Measurements from ENCODE around the gene C16orf78.

Gene C16orf78, protein sequence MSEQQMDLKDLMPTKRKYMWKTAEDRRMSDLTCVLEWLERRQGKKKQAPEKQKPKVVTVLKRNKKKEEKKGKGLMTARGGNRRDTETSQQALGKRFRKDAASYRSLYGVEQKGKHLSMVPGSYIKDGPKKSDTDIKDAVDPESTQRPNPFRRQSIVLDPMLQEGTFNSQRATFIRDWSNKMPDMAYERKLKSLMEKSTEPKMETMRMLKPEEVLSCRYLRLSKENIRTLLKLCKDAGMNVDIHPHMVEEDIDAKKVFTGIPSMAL

DNA sequence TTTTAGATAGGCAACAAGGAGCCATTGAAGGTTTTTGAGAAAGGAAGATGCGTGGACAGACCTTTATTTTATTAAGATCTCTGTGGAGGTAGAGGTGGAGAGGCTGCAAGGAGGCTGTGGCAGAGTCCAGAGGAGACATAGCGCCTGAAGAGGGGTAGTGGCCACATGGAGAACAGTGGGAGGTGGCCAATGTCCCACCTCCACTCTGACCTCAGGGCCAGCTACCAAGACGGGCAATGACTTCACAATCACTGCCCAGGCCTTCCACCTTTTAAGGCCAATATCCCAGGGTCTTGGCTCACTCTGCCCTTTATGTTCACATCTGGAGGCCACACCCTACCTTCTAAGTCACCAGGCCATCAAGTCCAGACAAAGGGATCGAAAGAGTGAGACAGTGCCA is at the start of gene C16orf78:
TSS of gene C16orf78 (plus strand) at position 301 of the 400 bp plus-strand sequence. CDS start 136 bp downstream, outside the sequence.
- no peak for DNase-seq

DNA sequence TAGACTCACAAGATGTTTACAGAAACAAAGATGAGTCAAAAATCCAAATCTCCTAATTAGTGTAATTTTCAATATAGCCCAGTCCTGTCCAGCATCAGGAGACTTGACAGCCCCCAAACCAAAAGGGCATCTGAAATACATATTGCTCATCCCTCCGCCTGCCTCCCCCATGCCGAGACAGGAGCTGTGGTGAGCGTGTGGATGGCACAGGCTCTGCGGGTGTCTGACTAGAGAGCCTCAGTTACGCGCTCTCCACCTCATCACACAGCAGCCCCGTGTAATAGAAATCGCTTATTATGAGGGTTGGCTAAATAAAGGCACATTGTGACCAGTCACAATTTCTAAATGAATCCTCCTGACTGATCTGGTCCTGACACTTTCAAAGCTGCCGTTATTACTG is 48.9 kb upstream of the C16orf78 start:
- no peak for DNase-seq

DNA sequence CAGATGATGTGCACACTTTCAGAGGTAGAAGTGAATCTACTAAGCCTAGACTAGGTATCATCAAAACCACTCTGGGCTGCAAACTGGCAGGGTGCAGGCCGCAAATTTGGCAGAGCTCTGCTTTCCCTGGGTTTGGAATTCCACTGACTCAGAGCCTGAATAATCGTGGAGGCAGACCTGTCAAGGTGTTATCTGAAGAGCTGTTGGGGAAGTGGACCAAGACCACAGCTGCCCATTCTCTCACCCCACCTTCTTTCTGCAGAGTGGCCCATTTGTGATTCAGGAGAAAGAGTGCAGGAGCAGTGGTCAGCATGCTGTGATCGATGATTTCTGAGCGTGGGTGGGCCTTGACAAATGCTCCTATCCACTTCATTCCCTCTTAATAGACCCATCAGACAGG is 46.1 kb upstream of the C16orf78 start:
- no peak for DNase-seq

DNA sequence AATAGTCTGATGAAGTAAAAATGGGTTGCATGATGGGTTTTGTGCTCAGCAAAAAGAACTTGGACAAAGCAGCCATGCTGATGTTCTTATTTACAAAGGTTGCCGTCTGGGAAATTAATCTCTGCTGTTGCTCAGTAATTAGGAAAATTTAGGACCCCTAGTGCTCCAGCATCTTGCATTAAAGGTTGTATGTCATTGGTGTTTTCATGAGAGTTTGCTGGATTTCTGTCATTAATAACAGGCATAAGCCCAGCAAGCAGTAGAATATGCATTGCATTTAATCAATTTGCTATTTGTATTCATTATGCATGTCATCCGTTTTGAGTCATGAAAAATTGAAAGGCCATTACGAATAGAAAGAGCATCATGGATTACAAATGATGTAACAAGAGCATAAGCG is 45.3 kb upstream of the C16orf78 start:
- DNase-seq = no peak

DNA sequence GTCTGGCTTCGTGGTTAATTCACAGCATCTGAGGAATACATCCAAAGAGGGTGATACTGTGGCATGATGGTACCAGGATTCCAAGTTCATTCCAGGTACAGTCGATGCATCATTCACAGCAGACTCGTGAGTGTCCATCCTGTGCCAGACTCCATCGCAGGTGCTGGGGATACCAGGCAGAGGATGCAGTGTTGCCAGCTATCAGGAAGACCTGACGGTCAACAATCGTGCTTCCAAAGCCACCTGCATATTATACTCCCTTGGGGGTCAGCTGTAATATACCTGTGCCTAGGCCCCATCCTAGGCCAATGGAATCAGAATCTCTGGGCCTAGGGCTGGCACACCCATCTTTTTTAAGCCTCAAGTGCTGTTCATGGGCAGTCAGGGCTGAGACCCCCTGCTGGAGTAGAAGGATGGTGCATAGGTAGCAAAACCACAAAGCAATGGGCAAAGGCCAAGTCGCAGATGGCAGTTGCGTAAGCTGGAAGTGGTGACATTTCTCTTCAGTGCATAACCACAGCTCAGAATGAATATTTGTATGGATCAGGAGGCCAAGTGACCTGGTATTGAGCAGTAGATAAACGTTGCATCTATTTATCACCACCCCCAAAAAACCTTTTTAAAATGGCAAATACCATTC is 42.9 kb upstream of the C16orf78 start:
- no peak for DNase-seq

DNA sequence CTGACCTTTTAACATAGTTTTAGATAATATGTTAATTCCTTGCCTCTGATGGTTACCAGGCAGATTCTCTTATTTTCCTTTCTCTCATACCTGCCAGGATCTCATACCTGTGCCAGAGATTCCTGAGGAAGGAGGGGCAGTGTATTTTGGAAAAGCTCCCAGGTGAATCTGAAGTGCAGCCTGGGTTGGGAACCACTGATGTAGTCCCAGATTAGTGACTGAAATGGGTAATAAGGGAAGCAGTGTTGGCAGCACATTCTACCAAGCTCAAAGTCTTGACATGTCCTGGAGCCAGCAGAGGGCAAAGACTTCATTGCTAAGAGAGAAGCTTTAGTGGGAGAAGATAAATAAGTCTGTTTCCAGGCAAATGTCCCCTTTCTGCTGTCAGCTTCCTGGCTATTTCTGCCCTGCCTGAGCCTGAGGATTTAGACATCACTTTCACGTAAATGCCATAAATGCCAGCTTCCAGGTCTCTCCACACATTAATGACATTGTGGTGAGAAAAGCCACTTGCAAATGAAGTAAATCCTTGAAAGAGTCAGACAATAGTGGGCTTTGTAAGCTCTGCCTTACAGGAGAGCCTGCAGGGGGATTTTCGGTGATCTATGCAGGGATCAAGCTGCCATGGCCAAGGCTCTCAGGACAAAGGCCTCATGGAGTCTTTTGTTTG is 40.9 kb upstream of the C16orf78 start:
- no peak for DNase-seq

DNA sequence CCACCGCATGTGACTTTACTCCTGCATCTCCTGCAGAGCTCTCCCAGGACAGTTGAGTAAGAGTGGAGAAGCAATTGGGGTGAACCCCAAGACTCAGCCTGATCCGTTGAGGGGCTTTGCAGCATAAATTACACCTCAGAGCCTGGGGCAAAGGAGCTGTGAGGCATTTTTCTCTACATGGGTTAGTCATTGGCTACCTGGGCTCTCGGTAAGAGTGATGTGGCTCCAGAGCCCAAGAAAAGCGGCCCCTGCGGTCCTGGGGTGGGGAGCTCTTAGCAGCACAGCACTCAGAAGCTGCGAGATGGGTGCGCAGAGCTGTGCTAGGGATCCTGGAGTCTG is 40.4 kb upstream of the C16orf78 start:
- no peak for DNase-seq

DNA sequence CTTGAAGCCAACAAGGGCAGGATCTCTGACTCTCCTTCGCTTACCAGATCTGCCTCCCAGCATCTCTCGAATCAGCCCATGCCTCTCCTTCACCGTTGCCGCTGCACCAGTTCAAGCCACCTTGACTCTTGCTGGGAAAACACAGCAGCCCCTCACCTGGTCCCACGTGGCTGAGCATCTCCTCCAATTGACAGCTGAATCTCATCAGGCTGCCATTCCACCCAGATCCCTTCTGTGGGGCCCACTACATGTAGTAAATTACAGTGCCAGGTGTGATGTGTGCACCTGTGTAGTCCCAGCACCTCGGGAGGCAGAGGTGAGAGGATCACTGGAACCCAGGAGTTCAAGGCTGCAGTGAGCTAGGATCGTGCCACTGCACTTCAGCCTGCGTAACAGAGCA is 37.8 kb upstream of the C16orf78 start:
- DNase-seq = no peak

DNA sequence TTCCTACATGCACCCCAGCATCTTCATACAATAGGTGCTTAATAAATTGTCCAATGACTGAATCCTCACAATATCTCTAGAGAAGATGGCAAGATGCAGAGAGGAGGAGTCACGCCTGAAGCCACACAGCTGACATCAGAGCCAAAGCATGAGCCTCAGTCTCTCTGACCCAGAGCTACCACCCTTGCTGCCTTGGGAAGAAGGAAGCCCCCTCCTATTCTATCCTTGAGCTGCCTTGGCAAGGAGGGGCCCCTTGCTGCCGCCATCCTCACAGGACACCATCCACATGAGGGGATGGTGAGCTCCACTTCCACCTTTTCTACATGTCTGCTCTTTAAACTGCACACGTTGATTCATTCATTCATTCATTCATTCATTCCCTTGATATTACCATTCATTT is 37.0 kb upstream of the C16orf78 start:
- DNase-seq = no peak

DNA sequence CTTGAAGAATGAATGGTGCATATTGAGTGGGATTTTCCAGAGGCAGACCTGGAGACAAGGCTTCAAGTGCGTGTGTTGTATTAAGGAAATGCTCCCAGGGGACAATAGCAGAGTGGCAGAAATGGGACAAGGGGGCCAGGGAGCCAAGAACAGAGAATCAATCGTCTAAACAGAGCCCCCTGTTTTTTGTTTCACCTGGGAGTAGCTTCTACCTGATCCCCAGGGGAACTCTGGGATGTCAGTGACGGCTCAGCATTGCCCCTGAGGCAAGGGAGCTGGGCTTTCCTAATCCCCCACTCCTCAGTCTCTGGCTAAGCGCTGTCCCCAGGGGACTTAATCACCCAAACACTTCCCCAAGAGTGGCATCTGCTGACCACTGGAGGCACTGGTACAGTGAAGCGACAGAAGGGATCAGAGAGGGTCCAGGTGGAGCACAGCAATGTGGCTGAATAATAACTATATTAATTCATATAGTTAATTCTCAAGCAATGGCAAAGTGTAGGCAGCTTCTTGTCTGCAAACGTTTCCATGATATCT is 35.7 kb upstream of the C16orf78 start:
- no peak for DNase-seq

DNA sequence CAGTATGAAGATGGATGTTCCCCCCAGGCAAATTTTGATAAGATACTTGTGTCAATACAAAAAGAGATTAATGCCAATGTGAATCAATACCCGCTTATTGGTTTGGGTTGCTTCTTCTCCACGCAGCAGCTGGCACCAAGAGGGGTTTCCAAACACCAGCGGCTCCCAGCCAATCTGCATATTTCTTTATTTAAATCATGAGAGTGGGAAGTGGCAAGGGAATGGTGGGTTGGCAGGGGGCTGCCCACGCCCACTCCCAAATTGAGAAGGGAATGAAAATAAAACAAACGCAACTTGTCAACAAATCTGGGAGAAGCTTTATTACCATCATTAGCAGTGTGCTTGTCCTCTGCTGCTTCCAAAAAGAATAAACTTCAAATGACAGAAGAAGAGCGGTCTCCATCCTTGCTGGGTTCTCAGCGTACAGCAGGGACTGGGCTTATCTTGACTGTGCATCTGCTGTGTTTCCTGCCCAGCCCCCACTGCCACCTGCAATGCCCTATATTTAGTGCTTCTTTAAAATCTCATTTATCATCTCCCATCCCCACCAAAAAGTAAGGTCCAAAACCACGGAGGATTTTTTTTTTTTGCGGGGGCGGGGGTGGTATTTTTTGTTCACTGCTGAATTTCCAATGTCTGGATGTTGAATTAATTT is 34.9 kb upstream of the C16orf78 start:
- no peak for DNase-seq

DNA sequence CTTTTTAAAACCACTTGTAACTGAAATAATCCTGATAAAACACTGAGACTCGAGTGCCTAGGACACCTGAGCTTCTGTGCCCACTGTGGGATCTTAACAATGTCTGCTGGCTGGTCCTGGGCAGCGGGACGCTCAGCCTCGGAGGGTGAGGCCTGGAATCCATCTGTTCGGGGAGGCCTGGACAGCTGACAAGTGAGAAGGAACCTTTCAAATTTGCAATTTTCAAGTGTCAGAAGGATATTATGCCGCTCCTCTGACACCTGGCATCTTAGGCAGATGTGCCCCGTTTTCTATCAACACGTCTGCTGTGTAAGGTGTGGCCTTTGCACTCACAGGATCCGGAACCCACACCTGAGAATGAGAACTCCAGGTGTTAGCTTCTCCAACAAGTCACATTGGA is 33.1 kb upstream of the C16orf78 start:
- no peak for DNase-seq

DNA sequence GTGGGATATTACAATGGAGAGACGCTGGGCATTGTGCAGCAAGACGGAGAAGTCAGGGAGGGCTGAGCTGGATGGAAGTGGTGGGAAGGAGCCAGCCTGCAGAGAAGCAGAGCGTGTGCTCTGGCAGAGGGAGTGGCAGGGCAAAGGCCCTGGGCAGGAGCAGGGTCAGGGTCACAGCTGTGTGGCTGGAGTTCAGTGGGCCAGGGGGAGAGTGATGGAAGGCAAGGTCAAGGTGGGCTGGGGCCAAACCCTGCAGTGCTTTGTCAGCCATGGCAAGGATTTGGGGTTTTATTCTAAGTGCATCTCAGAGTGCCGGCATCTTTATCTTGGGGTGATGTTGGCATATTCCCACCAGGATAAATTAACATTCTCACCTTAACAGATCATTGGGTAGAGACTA is 31.9 kb upstream of the C16orf78 start:
- DNase-seq = no peak

DNA sequence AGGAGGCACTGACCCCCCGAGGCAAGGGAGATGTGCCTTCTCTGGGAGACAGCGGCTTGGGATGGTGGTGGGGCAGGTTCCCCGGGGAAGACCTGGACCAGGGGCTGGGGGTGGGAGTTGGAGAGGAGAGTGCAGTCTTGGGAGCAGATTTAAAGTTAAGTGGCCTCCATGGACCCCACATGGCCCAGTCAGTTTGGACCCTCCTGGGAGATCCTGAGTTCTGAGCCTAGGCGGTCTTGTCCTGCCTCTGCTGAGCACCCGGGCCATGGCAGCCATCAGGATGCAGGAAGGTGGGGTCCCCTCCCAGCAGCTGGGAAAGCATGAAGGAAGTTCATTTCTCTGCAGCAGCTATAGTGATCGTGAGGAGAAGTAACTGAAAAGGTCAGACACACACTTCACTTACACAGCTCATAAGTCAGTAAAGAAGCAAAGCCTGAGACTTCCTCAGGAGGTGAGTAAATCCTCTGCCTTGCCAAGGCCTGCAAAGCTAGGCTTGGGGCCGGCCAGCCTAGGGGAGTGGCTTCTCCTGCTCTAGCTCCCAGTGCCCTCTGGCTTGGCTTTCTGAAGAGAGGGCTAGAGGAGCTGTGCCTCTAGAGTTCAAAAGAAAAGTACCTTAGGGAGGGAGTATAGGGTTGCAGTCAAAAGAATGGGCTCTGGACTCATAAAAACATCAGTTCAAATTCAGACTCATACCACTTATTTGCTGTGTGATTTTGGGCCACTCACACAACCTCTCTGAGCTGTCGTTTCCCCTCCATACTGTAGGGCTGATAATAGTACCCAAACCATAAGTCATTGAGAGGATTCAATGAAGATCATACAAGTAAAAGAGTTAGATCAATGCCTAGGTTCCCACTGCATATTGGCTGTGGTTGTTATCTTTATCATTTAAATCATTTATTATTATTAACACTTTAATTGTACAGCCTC is 31.0 kb upstream of the C16orf78 start:
- DNase-seq = no peak

DNA sequence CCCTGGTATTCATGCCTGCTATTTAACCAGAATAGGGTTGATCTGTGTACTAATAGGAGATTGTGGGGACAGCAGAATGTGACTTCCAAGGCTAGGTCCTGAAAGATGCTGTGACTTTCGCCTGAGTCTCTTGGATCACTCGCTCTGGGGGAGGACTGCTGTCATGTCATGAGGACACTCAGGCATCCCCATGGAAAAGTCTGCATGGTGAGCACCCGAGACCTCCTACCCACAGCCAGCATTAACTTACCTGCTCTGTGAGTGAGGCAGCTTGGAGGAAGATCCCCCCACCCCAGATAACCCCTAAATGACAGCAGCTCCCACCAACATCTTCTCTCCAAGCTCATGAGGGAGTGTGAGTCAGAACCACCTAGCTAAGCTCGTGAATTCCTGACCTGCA is 30.3 kb upstream of the C16orf78 start:
- no peak for DNase-seq

DNA sequence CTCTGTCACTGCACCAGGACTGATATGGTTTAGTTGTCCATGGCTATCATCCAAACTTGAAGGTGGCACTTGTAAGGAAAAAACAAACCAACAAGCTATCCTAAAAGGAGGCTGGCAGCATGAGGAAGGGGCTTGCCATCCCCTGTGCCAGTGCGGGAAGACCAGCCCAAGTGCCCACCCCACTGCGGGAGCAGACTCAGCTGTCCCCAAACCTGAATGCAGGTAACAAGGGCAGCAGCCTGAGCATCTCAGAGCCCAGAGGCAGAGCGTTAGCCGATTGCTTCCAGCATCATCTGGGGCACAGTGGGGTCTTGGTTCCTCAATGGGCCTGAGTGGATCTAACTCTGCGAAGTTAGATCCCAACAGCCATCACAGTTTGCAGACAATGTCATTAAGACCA is 29.2 kb upstream of the C16orf78 start:
- no peak for DNase-seq

DNA sequence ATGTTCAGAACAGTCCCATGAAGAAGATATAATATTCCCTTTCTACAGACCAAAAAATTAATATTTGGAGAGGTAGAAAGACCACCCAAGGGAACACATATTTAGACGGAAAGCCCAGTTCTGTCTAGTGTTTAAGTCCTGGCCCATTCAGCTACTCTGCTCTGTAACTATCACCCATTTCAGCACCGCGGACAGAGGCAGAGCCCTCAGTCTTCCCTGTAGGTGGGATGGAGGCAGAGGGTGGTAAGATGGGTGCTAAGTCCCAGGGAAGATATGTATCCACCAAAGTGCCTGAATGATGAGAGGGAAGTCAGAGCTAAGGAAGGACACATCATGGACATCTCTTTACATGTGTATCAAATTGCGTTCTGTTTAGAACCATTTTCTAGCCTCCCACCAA is 27.8 kb upstream of the C16orf78 start:
- DNase-seq = no peak

DNA sequence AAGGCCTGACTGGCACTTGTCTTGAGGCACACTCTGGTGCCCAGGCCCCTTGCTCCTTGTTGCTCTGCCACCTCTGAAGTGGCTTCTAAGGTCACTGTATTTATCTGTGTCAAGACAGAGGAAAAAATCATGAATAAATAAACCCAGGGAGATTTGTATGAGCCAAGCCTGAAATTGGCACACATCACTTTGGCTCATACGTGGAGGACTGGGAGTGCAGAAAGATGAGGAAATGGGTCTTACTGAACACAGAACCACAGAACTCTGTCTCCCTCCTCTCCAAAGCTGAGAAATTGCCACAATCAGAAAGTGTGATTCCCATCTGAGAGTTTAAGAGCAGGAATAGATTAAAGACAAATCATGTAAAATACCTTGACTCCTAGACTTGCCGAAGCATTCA is 27.1 kb upstream of the C16orf78 start:
- DNase-seq = no peak

DNA sequence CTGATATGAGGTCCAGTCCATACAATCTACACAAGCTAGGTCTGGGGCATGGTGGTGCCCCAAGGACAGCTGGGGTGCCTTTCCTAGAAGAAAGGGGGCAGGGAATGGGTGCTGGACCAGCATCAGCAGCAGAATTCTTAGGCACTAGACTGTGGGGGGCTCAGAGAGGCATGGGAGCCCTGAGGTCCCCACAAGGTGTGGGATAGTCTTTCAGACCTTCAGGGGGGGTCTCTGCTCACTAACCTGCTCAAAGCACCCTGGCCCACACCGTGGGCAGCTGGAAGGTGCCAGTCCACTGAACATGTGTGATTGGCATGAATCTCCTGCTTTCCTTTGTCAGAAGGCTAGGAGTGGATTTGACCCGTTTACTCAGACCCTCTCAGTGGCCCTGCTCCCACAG is 26.1 kb upstream of the C16orf78 start:
- DNase-seq = no peak

DNA sequence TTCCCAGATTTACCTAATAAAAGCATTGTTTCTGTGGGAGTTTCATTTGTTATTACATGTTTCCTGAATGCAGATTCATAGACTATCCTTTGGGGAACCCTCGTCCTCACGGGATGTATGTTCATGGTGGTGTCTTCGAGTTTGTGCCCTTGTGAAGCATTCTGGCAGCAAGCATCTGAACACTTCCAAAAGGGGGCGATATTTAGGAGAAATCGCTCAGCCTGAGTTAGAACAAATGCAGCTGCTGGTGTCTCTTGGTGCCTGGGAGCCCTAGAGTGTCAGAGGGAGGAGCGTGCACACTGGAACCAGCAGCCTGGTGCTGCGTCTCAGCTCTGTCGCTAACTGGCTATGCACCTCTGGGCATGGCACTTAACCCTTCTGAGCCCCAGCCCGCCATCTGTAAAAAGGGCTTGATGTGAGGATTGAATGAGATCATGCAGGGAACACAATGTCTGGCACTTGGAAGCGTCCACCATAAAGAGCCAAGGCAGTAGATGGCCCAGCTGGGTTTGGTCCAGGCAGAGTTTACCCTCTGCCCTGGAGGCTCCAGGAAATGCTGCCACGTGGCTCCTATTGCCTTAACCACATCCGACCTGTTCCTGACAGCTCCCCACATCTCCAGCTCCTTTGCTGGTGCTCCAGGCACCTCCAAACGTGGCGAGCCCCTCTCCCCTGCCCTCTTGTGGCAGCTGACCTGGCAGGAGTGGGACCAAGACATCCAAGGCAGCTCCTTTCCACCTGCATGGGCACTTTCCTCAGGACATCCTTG is 25.0 kb upstream of the C16orf78 start:
- DNase-seq = no peak

DNA sequence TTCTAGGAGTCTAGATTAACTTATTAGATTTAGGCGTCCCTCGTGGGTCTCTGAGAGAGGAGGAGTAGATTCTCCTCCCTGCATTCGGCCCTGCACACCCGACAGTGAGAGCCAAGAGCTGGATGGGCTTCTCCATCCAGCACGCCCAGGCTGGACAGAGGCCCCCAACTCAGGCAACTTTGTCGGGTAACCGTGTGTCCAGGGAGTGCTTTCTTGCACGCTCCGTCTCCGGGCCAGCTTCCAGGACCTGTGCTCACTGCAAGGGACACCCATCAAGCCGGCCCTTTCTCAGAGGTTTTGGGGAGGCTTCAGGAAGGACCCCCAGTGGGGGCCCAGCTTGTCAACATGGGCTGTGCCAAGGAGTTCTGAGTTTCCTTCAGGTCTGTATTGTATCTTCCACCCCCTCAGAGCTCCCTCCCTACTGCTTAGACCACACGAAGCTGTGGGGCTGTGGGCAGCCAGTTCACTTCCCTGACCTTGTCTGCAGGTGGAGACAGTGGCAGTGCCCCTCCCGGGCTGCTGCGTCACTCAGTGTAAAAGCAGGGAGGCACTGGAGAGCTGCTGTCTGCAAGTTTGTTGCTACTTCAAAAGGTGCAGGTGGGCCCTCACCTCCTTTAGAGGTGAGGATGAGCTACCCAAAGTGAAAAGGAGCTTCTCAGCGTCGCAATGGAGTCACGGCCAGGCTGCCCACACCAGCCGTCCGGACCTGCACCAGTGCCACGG is 24.0 kb upstream of the C16orf78 start:
- DNase-seq = no peak
